ENCODE results near the gene KIF26B.

Gene KIF26B

DNA sequence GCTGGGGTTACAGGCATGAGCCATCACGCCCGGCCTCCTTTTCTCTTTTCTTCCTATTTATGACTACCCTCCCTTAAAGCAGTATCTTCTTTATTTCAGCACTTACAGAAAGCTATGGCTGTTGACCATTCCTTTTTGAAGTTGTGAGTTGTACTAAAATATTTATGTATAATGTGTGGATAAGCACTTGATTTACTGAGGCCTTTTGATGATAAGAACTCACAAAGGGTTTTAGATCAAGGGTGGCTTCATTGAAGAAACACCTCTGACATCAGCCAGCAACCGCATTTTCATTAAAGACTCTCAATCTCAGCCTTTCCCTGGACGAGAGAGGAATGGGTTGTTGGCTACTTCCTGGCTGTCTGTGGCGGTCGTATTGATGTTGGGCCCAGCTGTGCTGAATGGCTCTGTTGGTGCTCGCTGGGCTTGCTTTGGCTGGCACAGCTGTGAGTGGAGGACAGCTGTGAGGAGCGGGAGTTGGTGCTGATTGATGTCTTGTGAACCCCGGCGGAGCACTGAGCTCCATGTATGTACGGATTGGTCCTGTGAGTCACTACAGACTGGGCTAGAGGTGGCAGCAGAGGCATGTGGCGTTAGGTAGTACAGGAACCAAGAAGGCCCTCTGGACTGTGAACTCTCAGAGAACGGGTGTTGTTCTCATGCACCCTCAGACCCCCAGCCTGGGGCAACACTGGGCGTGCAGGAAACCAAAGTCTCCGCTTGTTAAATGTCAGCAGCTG is 208.8 kb downstream of the KIF26B start:
- TF ChIP-seq, protein P1, sequence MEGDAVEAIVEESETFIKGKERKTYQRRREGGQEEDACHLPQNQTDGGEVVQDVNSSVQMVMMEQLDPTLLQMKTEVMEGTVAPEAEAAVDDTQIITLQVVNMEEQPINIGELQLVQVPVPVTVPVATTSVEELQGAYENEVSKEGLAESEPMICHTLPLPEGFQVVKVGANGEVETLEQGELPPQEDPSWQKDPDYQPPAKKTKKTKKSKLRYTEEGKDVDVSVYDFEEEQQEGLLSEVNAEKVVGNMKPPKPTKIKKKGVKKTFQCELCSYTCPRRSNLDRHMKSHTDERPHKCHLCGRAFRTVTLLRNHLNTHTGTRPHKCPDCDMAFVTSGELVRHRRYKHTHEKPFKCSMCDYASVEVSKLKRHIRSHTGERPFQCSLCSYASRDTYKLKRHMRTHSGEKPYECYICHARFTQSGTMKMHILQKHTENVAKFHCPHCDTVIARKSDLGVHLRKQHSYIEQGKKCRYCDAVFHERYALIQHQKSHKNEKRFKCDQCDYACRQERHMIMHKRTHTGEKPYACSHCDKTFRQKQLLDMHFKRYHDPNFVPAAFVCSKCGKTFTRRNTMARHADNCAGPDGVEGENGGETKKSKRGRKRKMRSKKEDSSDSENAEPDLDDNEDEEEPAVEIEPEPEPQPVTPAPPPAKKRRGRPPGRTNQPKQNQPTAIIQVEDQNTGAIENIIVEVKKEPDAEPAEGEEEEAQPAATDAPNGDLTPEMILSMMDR (conservative IDR thresholded peaks at IDR 0.05), result no peak
- no peak overlapping the region for H3K27ac ChIP-seq

DNA sequence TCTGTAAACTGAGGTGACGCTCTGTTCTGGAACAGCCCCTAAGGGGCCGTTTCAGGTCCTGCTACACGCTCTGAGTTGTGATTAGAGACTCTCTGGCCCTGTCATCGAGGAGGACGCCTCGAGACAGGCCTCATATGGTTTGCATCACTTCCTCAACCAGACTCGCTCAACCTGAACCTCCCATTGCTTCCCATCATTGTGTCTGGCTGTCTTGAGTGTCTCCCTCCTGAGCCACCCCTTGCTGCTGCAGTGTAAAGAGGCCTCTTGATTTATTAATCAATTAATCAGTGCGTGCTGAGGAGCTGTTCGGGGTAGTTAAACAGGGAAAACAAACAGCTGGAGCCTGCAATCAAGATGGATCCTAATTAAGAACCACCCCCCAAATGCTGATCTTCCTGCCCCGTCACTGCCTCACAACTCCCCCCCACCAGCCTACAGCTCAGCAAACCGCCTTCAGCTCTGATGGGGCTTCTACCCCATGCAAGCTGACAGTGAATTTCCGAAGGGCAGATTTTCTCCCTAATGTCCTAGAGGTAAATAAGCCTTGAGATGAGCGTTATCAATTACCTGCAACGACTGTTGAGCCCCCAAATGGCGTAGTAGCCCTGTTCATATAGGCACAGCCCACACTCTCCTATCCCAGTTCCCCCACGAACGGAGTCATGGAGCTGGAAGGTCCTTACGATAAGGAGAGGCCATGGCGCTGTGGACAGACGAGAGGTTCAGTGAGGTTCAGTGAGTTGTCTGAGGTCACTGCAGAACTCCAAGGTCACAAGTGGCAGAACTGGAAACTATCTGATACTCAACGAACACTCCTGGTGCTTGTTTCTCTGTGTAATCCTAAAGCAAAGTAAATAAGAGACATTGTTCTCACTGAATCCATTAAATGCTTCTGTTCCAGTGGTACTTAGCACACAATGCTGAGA is 210.6 kb downstream of the KIF26B start:
- no peak overlapping the region for H3K27ac ChIP-seq
- TF ChIP-seq, protein P1 (conservative IDR thresholded peaks at IDR 0.05), result no peak

DNA sequence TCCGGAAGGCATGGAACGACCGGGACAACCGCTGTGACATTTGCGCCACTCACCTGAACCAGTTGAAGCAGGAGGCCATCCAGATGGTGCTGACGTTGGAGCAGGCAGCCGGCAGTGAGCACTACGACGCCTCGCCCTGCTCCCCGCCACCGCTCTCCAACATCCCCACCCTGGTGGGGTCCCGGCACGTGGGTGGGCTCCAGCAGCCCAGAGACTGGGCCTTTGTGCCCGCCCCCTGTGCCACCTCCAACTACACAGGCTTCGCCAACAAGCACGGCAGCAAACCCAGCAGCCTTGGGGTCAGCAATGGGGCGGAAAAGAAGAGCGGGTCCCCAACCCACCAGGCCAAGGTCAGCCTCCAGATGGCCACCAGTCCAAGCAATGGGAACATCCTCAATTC is 212.1 kb downstream of the KIF26B start:
- TF ChIP-seq, protein P1 (conservative IDR thresholded peaks at IDR 0.05), result no peak
- no peak overlapping the region for H3K27ac ChIP-seq

DNA sequence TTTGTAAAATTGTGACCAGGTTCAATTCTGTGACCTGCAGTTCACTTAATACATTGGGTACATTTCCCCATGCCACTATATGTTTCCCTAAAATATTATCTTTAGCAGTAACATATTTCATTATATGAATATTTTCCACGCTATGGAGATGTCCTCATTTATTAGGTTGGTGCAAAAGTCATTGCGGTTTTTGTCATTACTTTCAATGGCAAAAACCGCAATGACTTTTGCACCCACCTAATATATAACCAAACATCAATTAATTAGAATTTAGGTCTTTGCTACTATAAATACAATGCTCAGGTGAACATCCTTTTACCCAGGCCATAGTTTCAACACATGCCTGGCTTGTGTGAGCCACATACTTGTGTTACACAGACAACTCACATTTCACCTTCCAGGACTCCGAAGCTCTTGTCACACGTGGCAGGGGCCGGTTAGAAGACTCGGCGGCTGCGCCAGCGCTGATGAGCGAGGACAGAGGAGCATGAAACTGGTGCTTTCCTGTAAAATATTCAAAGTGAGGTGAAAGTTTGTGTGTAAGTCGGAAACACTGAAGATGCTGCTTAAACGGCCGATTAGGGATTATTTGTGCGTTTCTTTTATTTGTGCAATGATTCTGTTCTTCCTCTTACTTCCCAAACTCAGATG is 215.5 kb downstream of the KIF26B start:
- TF ChIP-seq, protein P1 (conservative IDR thresholded peaks at IDR 0.05), result no peak
- H3K27ac ChIP-seq, result no peak overlapping the region

DNA sequence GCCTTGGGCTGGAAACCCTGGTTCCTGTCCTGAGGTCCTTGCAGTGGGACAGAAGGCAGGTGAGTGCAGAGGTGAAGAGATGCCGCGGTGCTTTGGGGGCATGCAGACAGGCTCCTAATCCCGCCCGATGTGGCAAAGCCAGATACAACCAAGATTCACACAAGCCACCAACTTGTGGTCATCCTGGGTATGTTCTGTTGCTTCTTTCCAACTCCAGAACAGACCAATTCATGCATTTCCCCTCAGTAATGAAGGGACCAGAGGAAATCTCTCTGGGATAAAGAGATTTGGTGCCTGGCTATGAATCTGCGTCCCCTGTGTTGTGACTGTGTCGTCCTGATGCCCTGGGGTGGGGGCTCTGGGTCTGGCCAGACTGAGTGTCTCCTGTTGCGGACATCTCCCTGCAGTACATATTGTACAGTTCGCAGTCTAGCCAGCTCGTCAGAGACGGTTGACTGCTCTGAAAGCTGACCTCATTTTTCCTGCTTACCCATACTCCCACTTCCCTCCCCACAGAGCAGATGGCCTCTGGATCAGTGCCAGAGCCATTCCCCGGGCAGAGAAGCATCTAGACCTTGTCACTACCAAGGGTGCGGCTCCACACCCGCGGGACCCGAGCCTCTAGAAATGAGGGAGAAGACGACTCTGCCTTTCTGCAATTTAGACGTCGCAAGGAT is 216.3 kb downstream of the KIF26B start:
- H3K27ac ChIP-seq, result no peak overlapping the region

DNA sequence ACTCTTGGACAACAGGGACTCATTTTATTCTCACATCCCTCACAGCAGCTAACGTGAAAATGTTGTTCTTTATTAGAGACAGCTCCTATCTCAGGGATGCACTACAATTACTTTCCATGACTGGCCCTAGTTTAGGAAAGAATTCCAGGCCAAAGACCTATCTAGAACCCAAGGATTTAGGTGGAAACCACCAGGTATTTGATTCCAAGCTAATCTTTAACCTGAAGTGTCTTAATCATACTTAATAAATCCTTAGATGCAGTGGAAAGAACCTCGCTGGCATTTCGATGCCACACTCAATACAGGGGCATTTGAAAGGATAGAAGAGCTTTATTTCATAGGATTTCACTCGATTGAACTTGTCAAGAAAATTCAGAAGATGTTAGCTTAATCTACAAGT is 218.3 kb downstream of the KIF26B start:
- TF ChIP-seq, protein P1 (conservative IDR thresholded peaks at IDR 0.05), result no peak
- no peak overlapping the region for H3K27ac ChIP-seq

More for the DNA sequence above, 216.3 kb downstream of the KIF26B start:
- TF ChIP-seq, protein P1 (conservative IDR thresholded peaks at IDR 0.05), result no peak

All from VCaP (cell line).